Chondrocyte (in vitro differentiated cells): Measurements from ENCODE around the gene NR1D2. TPM values are rescaled to one million over a fixed set of nuclear protein-coding genes. Genes with fewer than 3 reads are reported as not detected.
"Not testable (repeated sequence)": the region's sequence is repeated elsewhere in the genome, so short reads cannot be mapped to it uniquely, and the experiment has no call there.

Experiments
- DNase-seq: peaks from one replicate; pipeline ENCODE4 v3.0.0; 2021; ENCODE audit warnings: mixed read lengths, low spot score
- H3K27ac Mint-ChIP-seq: one replicate; pipeline ENCODE4 v1.8.0; 2021; ENCODE audit warnings: mild to moderate bottlenecking, moderate library complexity, mixed read lengths; ENCODE audit not compliant: unreplicated experiment
- H3K27me3 Mint-ChIP-seq: 2 replicates; pipeline ENCODE4 v1.8.0; 2021; ENCODE audit warnings: low read depth, mixed read lengths
- H3K36me3 Mint-ChIP-seq: 2 replicates; pipeline ENCODE4 v1.8.0; 2021; ENCODE audit warnings: low read depth, mixed read lengths
- H3K4me1 Mint-ChIP-seq: 2 replicates; pipeline ENCODE4 v1.8.0; 2021; ENCODE audit warnings: low read depth, mild to moderate bottlenecking, mixed read lengths
- H3K4me3 Mint-ChIP-seq: one replicate; pipeline ENCODE4 v1.8.0; 2021; ENCODE audit warnings: mild to moderate bottlenecking, moderate library complexity, mixed read lengths; ENCODE audit not compliant: unreplicated experiment
- H3K9me3 Mint-ChIP-seq: 2 replicates; pipeline ENCODE4 v1.8.0; 2021; ENCODE audit warnings: low read depth, mixed read lengths
- CTCF ChIP-seq: fragments of 200-600 bp; sonication (generic); IDR thresholded peaks from 2 replicates; pipeline ENCODE4 v1.5.0; 2021; ENCODE audit warnings: antibody characterized with exemption, mild to moderate bottlenecking, moderate library complexity
- total RNA-seq: library from RNA; stranded (reverse); gene quantifications from 3 replicates; pipeline ENCODE4 v1.2.1, GENCODE V29; 2021

The NR1D2 gene
- total RNA-seq, 1 donor from 2014 or later, result 19.6 TPM

GRCh38 chr3:23999012-23999641, 54.0 kb downstream of the NR1D2 start:
- no peak overlapping the region for H3K27ac Mint-ChIP-seq
- H3K4me3 Mint-ChIP-seq, result no peak overlapping the region
- H3K4me1 Mint-ChIP-seq, result peaks cover 31% of the 10 kb centered on the region
- no peaks in the 10 kb centered on the region for H3K27me3 Mint-ChIP-seq
- no peaks in the 10 kb centered on the region for H3K36me3 Mint-ChIP-seq
- DNase-seq, result no peak
- TF ChIP-seq CTCF, result peak; percentile 98
- H3K9me3 Mint-ChIP-seq, result no peaks in the 10 kb centered on the region

GRCh38 chr3:24002129-24002528, 57.0 kb downstream of the NR1D2 start:
- H3K27me3 Mint-ChIP-seq, result no peaks in the 10 kb centered on the region
- H3K4me3 Mint-ChIP-seq, result no peak overlapping the region
- H3K4me1 Mint-ChIP-seq, result peaks cover 7% of the 10 kb centered on the region
- H3K36me3 Mint-ChIP-seq, result no peaks in the 10 kb centered on the region
- no peak overlapping the region for H3K27ac Mint-ChIP-seq
- H3K9me3 Mint-ChIP-seq, result no peaks in the 10 kb centered on the region
- no peak for DNase-seq
- TF ChIP-seq CTCF, result no peak

- Mint-ChIP-seq H3K27me3 (no peaks in the 10 kb centered on the region), H3K36me3 (no peaks in the 10 kb centered on the region), H3K27ac (no peak overlapping the region), H3K4me1 (peaks cover 7% of the 10 kb centered on the region), H3K9me3 (no peaks in the 10 kb centered on the region), H3K4me3 (no peak overlapping the region)
- no peak for DNase-seq
- TF ChIP-seq CTCF, result no peak
These were observed 58.4 kb downstream of the NR1D2 start for GRCh38 chr3:24003466-24003865.

- no peaks in the 10 kb centered on the region for H3K27me3 Mint-ChIP-seq
- no peak overlapping the region for H3K4me3 Mint-ChIP-seq
- no peak for TF ChIP-seq CTCF
- H3K9me3 Mint-ChIP-seq, result no peaks in the 10 kb centered on the region
- H3K36me3 Mint-ChIP-seq, result no peaks in the 10 kb centered on the region
- no peaks in the 10 kb centered on the region for H3K4me1 Mint-ChIP-seq
- no peak overlapping the region for H3K27ac Mint-ChIP-seq
- no peak for DNase-seq
These were observed 59.3 kb downstream of the NR1D2 start for GRCh38 chr3:24004171-24004938.

GRCh38 chr3:24005669-24006068, 60.6 kb downstream of the NR1D2 start:
- Mint-ChIP-seq H3K27ac (no peak overlapping the region), H3K27me3 (no peaks in the 10 kb centered on the region), H3K4me1 (no peaks in the 10 kb centered on the region), H3K4me3 (no peak overlapping the region), H3K36me3 (no peaks in the 10 kb centered on the region), H3K9me3 (no peaks in the 10 kb centered on the region)
- no peak for TF ChIP-seq CTCF
- no peak for DNase-seq

- DNase-seq, H3K4me1 Mint-ChIP-seq, H3K9me3 Mint-ChIP-seq, H3K27ac Mint-ChIP-seq, H3K36me3 Mint-ChIP-seq, H3K27me3 Mint-ChIP-seq, H3K4me3 Mint-ChIP-seq: not testable (repeated sequence)
These were observed 65.7 kb downstream of the NR1D2 start for GRCh38 chr3:24010834-24011233.
